GM12873 (cell line): ENCODE measurements around the gene BLVRB.
A peak's percentile ranks its signal among the peaks of the same experiment; 100 is the strongest.

Source experiments
- CTCF ChIP-seq: IDR thresholded peaks from 2 replicates; pipeline ENCODE4 v1.5.1; 2012; ENCODE audit warnings: low read depth, mild to moderate bottlenecking, moderate library complexity, low read length, control low read depth; ENCODE audit not compliant: insufficient read depth; ENCODE audit errors: missing control alignments

The BLVRB gene

GRCh38 chr19:40425450-40426287 lies 39.9 kb downstream of the BLVRB start, which contains the start of gene SERTAD1:
Gene SERTAD1 (minus strand): TSS chr19:40425992. CDS start chr19:40423546, 2,446 bp downstream.
- TF ChIP-seq CTCF, result peak; percentile 71

GRCh38 chr19:40424637-40425449 lies 40.7 kb downstream of the BLVRB start:
- no peak for TF ChIP-seq CTCF

GRCh38 chr19:40423938-40424337 lies 41.6 kb downstream of the BLVRB start:
- TF ChIP-seq CTCF, result no peak

- no peak for TF ChIP-seq CTCF
Measured at GRCh38 chr19:40422748-40423566, 42.6 kb downstream of the BLVRB start.

GRCh38 chr19:40421993-40422747 lies 43.4 kb downstream of the BLVRB start:
- TF ChIP-seq CTCF, result no peak

- TF ChIP-seq CTCF, result peak; percentile 97
Measured at GRCh38 chr19:40420766-40421765, 44.5 kb downstream of the BLVRB start.
